Stimulated activated CD4-positive, alpha-beta T cell treated with anti-CD3 and anti-CD28 coated beads, Interleukin-1b, Interleukin-23, amount 100 ng/mL, for 24 hours (primary cell): ENCODE results near the gene SH3RF2.
"Not testable (repeated sequence)": the region's sequence is repeated elsewhere in the genome, so short reads cannot be mapped to it uniquely, and the experiment has no call there.

Source experiments
- DNase-seq, 4 experiments: peaks; one replicate each; pipeline ENCODE4 v3.0.0-alpha.2; 2020; ENCODE audit warnings: low read depth in 4 of 4, low spot score in 1 of 4

SH3RF2 gene

DNA sequence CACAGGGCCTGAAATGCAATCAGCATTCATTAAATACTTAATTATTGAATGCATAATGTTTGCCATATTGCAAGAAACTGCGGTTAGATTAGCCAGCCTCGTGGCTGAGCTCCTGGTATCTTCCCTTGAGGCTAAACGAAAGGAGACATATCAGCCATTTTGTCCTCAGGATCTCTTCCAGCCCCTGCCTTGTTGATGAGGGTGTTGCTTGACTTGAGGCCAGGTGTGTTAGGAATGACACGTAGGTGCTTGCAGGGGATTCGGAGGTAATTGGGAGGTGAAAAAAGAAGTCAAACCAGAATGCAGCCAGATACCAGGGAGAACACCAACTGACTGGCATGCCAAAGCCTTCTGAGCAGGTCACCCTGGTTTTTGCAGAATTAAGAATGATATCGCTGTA lies 12.5 kb downstream of the SH3RF2 start:
- DNase-seq, result no peak

DNA sequence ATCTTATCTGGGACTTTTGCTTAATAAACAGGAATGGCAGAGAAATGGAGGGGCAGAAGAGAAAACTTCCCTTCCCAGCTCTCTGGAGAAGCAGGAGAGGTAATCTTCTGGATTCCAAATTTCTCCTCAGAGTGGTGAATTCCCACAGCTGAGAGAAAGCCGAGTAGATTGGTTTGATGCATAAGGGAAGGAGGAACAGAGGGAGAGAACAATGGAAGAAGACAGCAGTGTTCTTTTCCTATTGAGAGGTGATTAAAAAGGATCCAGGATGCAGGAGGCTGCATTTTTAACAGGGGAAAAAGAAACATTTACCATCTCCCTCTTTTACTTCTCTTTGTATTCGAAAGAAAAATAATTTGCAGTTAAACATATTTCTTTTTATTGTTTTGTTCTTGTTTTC lies 13.1 kb downstream of the SH3RF2 start:
- DNase-seq, result no peak

DNA sequence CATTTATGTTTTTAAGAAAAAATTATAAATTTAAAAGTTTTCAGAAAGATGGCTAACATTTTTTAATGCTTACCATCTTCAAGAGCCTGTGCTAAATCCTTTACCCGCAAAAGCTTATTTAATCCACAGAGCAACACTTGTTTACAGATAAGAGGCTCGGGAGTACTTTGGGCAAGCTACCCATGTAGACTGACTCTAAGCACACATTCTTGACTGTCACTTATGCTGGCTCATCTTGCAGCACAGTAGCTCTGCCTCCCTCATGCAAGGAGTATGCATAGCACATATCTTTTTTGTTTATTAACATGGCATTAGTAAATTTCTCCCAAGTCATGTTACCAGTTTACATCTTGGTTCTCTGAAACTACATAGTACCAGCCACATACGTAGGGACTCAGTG lies 14.7 kb downstream of the SH3RF2 start:
- no peak for DNase-seq

DNA sequence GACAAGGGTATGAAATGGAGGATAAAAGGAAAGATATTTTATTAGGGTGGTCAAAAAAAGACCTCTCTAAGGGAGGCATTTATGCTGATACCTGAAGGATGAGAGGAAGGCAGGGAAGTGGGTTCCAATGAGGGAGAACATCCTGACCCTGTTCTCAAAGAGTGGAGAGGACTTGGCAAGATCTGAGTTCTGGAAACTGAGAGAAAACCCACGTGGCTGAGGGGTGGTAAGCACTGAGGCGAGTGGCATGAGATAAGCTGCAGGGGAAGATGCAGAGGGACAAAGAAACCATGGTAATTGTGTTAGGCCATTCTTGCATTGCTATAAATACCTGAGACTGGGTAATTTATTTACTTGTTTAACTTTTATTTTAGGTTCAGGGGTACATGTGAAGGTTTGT lies 16.8 kb downstream of the SH3RF2 start:
- DNase-seq, result no peak

DNA sequence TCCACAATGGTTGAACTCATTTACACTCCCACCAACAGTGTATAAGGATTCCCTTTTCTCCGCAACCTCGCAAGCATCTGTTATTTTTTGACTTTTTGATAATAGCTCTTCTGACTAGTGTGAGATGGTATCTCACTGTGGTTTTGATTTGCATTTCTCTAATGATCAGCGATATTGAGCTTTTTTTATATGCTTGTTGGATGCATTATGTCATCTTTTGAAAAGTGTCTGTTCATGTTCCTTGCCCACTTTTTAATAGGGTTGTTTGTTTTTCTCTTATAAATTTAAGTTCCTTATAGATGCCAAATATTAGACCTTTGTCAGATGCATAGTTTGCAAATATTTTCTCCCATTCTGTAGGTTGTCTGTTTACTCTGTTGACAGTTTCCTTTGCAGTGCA lies 17.8 kb downstream of the SH3RF2 start:
- not testable (repeated sequence) for DNase-seq

DNA sequence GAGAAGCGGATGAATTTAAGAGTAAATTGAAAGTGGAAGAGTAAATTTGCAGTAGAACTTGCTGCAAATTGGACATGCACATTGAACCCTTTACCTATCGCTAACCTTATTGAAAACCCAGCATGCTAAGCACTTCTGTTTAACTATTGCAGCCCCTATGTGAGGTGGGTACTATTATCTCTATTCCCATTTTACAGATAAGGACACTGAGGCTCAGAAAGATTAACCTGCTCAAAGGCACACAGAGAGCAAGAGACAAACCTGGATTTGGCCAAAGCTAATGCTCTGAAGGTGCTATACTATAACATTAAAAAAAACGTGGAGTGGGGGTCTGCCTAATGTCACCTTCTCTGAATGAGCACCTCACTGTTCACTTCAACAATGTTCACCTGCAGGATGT lies 21.0 kb downstream of the SH3RF2 start:
- no peak for DNase-seq

DNA sequence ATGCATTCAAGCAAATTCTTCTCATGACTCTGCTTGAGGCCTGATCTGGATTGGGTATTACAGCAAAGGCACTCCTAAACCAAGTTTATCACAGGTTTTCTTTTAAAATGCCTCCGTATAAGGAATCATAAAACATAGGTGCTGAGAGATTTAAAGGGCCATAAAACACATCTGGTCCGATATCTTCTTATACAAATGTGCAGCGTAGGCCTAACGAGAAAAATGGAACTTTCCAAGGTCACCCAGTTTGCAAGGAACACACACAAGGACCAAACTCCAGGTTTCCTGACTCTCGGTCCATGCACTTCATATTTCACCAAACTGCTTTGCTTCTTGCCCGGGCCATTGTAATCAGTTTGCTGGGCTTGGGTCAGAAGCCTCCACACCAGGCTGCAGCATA lies 22.1 kb downstream of the SH3RF2 start:
- DNase-seq, result no peak

DNA sequence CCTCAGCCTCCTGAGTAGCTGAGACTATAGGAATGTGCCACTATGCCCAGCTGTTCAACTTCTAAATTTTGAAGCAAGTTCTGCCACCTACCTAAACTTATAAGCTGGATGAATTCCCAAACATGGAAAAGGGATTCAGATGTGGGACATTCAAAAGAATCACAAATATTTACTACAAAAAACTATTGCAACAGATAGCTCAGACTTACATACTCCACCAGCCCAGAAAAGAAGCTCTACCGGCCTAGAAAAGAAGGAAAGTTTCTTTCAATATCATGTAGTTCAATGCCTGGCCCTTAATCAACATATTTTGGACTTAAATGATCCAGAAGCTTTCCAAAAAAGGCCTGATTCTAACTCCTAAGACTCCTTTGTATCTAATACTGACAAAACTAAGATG lies 23.8 kb downstream of the SH3RF2 start:
- DNase-seq, result no peak

DNA sequence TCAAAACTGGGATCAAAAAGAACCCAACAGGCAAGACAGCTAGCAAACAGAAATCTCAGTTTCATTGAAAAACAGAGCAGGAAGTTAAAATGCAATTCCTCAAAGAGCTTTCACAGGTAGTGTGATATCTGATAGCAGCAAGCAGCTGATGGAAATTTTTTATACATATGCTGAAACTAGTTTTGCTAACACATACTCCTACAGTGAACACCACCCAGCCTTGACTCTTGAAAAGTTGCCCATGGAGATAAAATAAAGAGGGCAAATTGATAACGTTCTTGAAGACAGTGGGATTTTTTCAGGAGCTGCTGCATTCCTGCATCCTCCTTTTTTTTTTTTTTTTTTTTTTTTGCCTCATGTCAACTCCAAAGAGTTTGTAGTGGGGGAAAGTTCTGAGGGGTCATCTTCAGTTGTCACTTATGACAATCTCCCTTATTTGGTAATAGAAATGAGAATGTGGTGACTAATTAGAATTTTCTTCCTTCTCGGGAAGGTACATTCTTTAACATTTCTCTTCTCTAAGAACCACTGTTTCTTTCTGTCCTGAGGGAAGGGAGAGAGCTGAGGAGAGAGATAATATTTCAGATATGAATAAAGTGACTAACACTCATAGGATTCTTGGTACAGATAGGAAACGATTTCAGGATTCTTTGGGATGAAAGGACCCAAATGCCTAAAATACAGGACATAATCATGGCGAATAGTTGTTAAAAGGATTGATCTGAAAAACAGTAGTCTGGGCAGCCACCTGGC lies 24.6 kb downstream of the SH3RF2 start:
- no peak for DNase-seq

DNA sequence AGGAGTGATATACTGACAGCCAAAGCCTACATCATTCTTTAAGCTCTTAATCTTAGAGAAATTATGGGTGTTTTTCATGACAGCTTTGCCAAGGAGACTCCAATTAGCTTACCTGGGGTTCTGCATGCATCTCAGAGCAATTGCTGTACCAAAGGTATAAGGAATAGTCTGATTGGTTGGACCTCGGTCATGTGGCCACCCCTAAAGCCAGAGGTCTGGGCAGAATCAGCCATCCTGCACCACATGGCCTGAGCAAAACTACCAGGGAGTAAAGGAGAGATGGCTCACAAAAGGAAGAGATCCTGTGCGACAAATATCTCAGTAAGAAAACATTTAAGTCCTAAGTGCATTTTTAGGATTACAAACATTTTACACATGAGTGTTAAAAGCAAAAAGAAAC lies 25.6 kb downstream of the SH3RF2 start:
- DNase-seq, result no peak

DNA sequence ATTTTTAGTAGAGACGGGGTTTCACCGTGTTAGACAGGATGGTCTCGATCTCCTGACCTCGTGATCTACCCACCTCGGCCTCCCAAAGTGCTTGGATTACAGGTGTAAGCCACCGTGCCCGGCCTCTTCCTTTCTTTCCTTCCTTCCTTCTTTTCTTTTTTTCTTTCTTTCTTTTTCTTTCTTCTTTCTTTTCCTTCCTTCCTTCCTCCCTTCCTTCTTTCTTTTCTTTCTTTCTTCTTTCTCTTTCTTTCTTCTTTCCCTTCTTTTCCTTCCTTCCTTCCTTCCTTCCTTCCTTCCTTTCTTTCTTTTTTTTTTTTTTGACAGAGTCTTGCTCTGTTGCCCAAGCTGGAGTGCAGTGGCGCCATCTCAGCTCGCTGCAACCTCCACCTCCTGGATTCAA lies 27.6 kb downstream of the SH3RF2 start:
- not testable (repeated sequence) for DNase-seq

DNA sequence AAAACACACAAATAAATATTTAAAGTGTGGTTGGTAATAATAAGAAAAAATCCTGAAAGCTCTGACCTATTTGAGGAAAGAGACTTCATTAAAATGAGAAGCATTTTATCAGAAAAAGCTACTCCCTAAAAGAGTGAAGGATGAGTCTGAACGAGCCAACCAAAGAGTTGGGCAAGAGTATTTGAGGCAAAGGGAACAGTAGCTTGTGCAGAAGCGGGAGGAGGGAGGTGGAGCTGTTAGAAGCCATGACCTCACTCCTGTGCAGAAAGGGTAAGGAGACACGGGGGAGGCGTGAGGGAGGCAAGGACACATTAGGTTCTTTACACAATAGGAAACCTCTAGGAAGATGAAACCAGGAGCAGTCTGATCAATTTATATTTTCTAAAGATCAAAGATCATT lies 29.4 kb downstream of the SH3RF2 start:
- DNase-seq, result no peak

DNA sequence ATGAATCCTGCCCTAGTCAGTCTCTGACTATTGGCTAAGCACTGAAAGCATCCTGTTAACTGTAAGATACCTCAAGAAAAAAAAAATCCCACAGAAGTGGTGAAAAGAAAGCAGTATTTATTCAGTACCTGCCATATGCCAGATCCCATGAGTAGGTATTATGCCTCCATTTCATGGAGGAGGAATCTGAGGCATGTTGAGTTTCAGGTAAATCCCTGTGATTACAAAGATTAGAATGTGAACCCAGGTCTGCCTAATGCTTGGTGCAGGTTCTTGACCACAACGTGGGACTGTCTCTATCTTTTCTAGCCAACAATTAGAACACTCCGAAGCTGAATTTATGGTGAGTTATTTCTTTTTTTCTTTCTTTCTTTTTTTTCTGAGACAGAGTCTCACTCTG lies 30.9 kb downstream of the SH3RF2 start:
- DNase-seq, result no peak

DNA sequence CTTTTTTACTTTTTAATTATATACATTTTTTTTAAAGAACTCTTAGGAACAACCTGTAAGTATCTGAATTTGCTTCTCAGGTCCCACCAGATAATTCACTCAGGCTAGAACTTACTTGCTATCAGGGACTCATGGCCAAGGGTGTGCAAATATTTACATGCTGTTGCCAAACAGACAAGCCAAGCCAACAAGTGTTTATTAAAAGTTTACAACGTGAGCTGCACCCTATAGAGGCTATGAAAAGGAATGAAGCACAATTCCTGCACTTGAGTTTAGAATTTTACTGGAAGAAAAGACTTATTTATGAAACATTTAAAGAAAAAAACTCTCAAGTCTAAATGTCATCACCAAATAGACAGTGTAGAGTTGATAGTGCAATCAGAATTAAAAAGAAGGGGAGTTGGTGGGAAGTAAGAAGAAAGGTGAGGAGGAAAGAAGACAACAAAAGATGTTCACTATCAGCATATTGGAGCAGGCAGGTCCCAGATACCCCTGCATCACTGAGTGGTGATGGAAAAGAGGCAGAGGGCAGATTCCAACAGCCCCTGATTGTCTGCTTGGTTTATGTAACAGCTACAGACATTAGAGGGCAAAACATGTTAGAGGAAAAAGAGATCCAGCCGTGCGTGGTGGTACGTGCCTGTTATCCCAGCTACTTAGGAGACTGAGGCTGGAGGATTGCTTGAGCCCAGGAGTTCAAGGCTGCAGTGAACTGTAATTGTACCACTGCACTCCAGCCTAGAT lies 32.8 kb downstream of the SH3RF2 start:
- no peak for DNase-seq

DNA sequence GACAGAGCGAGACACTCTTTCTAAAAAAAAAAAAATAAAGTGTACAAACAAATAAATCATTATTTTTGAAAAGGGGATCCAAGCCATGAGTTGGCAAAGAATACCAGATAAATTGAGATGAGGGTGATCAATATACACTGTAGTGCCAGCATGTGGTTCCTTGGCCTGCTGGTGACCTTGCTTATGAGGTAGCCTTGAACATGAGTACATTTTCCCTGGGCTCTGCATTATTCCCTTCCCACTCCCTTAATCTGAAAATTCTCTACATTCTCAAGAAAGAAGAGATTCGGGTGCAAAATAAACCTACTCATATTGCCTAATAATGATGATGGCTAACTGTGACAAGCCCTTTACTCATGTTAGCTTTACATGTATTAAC lies 33.3 kb downstream of the SH3RF2 start:
- DNase-seq, result no peak

DNA sequence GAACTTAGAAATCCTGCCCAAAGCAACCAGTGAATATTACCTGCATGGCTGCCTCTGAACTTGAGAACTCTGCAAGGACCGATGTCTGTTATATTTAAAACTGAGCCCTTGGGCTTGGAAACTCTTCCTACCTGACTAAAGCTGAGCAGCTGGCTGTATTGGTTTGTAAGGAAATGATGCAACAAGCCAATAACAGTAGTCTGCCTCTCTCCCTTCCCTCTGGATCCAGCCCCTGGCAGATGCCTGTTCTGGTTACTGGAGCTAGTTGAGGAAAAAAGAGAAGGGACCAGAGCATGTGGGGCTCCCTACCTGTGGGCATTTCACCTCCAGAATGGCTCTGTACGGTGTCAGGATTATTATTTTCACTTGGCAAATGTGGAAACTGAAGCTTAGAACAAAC lies 34.7 kb downstream of the SH3RF2 start:
- no peak for DNase-seq

DNA sequence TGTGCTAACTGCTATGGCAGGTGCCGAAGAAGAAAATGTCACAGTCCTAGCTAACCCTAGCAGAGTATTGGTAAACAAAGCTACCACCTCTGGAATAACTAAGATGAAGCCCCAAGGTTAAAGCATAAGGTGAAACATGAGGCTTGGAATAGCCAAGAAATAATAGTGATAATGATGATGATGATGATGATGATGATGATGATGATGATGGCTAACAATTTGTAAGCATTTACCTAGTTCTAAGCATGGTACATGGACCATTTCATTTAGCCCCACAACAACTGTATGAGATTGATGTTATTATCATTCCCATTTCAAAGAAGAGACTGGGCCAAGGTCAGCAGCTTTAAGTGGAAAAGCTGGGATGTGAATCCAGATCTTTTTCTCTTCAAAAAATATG lies 35.3 kb downstream of the SH3RF2 start:
- DNase-seq, result no peak

DNA sequence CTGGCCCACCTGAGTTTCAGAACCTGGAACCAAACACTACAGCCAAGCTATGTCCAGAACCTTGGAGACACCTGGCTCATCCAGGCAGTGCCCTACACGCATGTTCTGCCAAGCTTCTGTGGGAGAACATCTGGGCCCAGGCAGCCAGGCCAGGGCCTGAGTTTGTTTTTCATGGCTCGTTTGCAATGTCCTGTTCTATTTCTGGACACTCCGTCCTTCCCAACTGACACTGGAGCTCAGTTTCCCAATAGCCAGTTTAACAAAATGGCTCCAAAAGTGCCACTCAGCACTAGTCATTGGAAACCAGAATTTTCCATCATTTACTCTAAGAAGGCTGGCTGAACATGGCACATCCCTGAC lies 38.6 kb downstream of the SH3RF2 start:
- no peak for DNase-seq

DNA sequence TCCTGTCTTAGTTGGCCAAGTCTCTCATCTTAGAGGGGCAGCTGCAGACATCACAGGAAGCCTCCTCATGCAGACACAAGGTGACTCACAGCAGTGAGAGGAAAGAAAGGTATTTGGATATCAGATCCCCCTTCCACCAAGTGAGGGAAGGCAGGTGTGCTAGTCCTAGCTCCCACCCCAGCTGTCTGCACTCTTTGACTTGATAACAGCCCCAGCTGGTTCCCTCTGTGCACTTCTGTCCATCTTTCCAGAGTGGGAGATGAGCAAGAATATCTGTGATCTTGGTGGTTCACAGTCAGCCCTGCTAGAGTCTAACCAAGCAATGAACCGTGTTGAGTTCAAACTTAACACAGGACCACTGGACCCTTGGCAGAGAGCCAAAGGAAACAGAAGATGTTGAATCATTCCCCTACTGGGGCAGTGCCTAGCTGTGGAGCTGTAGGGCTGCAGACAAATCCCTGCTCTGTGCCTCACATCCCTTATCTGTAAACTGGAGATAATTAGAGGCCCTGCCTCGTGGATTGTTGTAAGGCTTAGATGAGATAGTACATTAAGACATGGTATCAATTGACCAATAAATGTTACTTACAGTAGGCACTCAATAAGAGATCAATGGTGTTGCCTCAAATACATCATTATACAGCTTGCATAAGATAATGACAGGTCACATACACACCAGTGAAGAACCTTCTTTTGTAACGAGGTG lies 39.1 kb downstream of the SH3RF2 start:
- DNase-seq, result no peak

DNA sequence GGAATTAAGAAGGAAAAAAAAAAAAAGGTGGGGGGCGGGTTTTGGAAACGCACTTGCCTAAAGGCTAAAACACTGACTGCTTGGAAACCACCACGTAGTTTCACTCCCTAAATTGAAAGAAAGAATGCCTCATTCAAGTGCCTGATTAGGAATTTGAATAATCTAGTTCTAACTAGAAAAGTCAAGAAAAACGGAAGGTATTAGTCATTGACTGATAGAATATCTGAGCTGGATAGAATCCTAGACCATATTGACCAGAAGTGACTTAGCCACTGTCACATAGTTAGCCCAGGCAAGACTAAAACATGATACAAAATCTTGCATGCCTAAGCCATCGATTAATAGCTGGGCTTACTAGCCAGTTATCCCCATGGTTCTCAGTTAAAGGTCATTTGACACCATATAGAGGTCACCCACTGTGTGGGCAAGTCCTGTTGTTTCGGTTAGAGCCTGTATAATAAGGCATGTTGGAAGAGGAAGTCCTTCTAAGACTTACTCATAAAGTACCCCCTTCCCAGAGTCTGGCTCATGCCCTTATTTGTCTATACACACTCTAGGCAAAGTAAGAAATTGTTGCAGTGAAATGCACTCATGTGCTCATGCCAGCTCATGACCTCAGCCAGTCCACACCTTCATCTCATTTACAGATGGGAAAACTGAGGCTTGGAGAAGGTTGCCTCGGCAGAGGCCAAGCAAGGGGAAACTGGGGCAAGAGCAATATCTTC lies 40.2 kb downstream of the SH3RF2 start:
- no peak for DNase-seq

DNA sequence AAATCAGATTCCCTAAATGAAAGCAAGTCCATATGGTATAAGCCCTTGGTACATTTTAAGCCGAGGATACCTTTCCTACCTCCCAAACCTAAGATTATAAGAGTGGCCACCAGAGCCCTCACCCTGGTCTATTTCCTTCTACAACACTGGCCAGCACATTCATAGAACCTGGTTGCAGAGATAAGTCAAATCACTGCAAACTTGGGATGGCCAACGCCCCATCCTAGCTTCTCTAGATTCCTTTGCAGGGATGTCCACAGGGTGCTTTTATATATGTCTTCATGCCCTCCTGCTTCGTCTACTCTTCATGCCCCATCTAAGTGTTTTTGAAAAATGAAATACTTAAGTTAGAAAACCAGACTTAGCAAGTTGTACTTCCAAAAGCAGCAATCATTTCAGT lies 41.8 kb downstream of the SH3RF2 start:
- no peak for DNase-seq

DNA sequence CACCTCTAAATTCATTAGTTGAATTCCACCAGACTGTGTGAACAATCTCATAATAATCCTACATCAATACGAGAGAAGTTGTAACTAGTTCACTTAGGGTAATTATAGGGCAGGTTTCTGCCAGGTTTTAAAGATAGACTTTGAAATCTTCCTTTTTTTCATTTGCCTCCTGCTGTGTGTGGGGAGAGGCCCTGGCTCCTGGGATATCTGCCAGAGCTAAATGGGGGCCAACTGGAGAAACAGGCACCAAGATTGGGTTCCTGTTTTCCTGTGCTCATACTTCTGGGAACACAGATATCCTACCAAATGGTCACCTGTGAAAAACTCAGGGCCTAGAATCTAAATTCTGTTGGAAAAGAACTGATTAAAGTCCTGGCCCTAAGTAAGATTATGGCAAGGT lies 42.3 kb downstream of the SH3RF2 start:
- no peak for DNase-seq
